HG03045 (cell line): ENCODE measurements around the gene MIDN.
"Not testable (repeated sequence)": the region's sequence is repeated elsewhere in the genome, so short reads cannot be mapped to it uniquely, and the experiment has no call there.

ENCODE experiments used
- ATAC-seq: cut with Tn5 transposase; IDR thresholded peaks from one replicate; pipeline ENCODE4 v1.9.1; 2021; ENCODE audit warnings: mild to moderate bottlenecking, moderate library complexity; ENCODE audit not compliant: unreplicated experiment

MIDN gene

DNA sequence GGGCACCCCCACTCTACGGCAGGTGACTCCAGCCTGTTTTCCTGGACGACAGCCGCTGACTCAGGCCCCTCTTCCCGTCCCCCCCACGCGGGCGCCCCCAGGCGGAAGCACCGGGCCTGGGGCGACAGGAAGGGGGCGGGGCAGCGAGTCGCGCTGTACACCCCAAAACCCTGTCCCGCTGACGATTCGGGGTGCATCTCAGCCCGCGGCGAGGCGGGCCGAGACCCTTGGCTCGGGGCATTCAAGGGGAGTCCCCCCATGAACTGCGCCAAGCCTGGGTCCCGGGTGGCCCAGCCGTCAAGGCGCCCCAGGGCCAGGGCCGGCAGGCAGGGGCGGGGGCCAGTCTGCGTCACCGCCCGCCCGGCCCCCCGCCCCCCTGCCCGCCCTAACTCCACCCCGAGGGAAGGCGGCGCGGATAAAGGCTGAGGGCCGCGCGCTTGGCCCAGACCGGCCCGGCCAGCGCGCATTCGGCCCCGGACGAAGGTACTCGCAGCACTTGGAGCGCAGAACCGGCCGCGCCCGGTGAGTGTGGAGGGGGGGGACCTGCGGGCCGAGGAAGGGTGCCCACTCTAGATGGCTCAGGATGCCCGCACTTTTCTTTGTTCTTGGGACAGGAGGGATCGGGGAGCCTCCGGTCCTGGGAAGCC is at the start of gene MIDN:
Gene MIDN (plus strand): TSS at position 445 of the 647 bp plus-strand sequence. CDS start 1,714 bp downstream, outside the sequence.
- peak; percentile 13 for ATAC-seq

DNA sequence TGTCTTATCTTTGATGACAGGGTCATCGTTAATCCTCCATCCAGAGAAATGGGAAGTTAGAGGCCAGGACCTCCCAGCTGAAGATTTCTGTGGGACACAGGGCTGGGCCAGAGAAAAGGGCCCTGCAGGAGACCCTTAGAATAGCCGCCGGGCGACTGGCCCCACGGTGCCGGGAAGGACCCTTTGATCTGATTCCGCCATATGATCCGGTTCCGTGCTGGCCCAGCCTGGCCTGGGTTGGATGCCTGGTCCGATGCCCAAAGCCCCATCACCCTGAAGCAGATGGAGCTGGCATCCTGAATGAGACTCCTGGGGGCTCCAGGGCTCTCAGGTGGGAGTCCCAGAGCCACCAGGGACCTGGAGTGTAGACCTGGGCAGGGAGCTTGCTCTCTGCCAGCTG is 48.9 kb upstream of the MIDN start:
- no peak for ATAC-seq

DNA sequence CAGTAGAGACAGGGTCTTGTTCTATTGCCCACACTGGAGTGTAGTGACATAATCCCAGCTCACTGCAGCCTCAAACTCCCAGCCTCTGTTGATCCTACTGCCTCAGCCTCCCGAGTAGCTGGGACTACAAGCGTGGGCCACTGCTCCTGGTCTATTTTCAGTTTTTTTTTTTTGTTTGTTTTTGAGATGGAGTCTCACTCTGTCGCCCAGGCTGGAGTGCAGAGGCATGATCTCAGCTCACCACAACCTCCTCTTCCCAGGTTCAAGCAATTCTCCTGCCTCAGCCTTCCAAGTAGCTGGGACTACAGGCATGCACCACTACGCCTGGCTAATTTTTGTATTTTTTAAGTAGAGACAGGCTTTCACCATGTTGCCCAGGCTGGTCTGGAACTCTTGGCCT is 47.8 kb upstream of the MIDN start:
- not testable (repeated sequence) for ATAC-seq

DNA sequence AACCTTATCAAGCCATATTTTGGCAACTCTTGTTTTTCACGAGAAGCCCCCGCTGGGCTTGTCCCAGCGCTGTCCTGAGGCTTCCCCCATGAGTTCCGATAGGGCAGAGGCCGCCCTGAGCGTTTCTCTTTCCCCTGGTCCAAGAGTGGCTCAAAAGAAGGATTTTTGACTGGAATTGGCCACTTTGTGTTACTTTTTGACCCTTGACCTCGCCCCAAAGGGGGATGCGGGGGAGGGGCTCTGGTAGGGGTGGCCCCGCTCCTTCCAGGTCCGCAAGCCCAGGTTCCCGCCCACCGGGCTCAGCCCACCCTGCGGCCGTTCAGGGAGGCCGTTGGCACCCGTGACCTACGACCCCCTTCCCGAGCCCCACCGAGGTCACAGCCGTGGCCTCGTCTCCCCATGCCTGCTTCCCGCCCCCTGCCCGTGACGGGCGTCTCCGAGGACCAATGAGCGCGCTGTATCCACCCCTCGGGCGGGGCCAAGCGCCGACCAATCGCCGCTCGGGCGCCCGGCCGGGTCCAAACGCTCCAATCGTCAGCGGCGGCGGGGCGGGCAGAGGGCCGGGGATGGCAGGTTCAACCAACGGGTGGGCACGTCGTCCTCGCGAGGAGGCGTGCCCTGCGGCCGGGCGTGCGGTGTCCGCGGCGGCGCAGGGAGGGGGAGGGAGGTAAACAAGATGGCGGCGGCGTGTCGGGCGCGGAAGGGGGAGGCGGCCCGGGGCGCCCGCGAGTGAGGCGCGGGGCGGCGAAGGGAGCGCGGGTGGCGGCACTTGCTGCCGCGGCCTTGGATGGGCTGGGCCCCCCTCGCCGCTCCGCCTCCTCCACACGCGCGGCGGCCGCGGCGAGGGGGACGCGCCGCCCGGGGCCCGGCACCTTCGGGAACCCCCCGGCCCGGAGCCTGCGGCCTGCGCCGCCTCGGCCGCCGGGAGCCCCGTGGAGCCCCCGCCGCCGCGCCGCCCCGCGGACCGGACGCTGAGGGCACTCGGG is 43.0 kb upstream of the MIDN start, which contains the start of gene STK11:
Gene STK11 (plus strand): TSS at position 665 of the 986 bp plus-strand sequence. CDS start 1,136 bp downstream, outside the sequence.
- ATAC-seq, result peak; percentile 88

DNA sequence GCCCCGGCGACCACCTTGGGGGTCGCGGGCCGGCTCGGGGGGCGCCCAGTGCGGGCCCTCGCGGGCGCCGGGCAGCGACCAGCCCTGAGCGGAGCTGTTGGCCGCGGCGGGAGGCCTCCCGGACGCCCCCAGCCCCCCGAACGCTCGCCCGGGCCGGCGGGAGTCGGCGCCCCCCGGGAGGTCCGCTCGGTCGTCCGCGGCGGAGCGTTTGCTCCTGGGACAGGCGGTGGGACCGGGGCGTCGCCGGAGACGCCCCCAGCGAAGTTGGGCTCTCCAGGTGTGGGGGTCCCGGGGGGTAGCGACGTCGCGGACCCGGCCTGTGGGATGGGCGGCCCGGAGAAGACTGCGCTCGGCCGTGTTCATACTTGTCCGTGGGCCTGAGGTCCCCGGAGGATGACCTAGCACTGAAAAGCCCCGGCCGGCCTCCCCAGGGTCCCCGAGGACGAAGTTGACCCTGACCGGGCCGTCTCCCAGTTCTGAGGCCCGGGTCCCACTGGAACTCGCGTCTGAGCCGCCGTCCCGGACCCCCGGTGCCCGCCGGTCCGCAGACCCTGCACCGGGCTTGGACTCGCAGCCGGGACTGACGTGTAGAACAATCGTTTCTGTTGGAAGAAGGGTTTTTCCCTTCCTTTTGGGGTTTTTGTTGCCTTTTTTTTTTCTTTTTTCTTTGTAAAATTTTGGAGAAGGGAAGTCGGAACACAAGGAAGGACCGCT is 42.1 kb upstream of the MIDN start:
- ATAC-seq, result no peak

DNA sequence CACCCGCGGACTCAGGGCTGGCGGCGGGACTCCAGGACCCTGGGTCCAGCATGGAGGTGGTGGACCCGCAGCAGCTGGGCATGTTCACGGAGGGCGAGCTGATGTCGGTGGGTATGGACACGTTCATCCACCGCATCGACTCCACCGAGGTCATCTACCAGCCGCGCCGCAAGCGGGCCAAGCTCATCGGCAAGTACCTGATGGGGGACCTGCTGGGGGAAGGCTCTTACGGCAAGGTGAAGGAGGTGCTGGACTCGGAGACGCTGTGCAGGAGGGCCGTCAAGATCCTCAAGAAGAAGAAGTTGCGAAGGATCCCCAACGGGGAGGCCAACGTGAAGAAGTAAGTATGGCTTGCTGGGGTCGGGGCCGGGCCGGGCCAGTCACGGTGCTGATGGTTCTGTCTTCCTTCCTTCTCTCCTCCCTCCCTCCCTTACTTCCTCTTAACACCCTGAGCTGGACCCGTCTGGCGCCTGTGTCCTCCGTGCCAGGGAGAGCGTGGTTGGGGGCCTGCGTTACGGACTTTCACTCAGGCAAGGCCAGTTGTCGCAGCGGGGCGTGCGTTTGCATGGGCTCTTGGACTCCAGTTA is 41.4 kb upstream of the MIDN start:
- ATAC-seq, result no peak

DNA sequence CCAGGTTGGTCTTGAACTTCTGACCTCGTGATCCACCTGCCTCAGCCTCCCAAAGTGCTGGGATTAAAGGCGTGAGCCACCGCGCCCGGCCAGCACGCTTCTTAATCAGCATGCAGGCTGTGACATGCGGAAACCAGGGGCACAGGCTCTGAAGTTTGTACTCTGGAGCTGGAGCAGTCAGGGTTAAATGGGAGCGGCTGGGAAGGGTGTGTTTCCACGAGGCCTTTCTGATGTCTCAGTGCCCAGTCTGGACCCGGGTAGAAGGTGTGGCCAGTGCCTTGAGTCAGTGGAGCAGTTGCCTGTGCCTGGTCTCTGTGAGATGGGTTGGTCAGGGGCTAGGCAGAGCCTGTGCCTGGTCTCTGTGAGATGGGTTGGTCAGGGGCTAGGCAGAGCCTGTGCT is 39.6 kb upstream of the MIDN start:
- ATAC-seq, result not testable (repeated sequence)

DNA sequence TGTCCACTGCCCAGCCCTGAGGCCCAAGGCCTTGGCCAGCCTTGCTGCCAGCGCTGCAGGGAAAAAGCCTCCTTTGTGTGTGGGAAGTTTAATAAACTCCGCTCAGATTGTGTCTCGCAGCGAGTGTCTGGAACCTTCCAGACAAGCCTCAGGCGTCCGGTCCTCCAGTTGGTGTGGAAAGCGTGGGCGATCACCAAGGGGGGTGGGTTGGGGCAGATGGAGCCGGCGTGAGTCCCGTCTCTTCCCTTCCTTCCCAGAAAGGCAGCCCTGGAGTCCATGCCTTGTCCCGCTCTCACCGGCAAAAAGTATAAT is 38.2 kb upstream of the MIDN start:
- no peak for ATAC-seq

DNA sequence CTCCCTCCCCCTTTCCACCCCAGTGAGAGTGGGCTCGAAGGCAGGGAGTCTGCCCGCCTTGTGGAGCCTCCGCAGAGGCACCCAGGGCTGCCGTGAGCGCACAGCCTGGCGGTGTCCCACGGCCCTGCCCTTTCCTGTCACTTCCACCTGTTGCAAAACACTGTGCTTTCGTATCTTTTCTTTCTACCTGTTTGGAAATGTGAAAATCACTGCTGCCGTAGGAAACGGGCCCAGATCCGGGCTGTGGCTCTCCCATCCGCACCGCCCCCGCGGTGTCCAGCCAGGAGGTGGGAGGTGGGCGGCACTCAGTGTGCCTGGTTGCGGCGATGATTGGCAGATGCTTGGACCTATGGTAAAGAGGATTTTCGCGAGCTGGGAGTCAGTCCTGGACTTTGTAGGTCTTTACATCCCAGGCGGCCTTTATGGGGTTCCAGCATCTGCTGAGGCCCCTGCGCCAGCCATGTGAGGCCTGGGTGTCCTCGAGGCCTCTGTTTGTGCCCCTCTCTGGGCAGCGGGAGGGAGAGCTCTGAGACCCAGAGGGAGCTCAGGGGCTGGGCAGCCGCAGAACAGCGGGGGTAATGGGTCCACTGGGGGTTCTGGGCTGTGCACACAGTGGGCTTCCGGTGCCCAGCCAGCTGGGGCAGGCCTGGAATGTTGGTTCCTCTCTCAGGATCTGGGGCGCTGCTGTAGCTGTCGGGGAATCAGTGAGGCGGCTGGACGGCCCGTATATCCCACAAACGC is 36.7 kb upstream of the MIDN start:
- ATAC-seq, result no peak

DNA sequence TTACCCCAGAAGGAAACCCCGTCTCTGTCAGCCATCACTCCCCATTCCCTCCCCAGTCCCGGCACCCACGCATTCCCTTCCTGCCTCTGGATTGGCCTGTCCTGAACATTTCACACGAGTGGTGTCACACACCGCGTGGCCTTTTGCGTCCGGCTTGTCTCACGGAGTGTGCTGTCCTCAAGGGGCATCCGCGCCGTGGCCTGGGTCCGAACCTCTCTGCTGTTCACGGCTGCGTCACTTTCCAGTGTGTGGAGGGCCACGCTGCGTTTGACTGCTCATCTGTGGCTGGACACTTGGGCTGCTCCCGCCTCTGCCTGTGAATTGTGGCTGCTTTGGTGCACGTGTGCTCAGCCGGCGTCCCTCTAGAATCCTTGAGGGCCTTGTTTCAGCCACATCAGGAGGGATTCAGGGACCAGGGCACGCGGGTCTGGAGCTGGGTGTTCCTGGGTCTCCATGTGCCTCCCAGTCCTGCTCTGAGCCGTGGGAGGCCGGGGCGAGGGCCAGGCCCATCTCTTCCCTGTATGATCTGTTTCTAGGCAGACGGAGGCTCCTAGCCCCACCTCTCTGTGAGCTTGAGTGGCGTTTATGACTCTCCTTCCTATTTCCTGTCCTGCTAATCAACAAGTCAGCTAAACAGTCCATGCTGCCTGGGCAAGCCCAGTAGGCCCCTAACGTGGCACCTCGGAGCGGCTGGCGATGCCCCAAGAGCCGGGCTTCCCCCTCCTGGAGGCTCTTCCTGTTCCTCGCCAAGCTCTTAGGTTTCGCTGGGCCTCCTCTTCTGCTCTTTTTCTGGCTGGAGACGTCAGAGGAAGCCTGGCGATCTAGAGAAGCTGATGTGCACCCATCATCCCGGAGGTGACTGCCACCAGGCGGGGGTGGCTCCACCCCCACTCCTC is 34.7 kb upstream of the MIDN start:
- ATAC-seq, result no peak

DNA sequence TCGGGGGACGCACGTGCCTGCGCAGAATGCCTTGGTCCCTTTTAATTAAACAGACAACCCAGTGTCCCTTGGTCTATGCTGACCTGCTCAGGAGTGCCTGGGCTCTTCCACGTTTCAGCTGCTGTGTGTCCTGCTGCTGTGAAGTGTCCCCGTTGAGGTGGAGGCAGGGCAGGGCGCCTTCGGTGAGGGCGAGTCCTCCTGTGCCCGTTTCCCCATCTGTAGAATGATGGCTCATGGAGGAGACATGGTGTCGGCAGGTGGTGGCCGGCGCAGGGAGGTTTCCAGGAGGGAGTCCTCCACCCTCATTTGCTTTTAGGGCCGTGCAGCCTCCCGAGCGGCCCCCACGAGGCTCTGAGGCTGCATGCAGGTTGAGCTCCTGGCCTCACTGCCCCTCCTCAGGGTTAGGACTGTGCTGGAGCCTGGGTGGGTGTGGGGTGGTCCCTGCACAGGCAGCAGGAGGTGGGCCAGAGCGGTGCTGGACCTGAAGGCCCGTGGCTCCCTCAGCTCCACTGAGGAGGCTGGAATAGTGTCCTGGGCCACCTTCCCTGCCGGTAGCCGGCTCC is 34.0 kb upstream of the MIDN start:
- no peak for ATAC-seq

DNA sequence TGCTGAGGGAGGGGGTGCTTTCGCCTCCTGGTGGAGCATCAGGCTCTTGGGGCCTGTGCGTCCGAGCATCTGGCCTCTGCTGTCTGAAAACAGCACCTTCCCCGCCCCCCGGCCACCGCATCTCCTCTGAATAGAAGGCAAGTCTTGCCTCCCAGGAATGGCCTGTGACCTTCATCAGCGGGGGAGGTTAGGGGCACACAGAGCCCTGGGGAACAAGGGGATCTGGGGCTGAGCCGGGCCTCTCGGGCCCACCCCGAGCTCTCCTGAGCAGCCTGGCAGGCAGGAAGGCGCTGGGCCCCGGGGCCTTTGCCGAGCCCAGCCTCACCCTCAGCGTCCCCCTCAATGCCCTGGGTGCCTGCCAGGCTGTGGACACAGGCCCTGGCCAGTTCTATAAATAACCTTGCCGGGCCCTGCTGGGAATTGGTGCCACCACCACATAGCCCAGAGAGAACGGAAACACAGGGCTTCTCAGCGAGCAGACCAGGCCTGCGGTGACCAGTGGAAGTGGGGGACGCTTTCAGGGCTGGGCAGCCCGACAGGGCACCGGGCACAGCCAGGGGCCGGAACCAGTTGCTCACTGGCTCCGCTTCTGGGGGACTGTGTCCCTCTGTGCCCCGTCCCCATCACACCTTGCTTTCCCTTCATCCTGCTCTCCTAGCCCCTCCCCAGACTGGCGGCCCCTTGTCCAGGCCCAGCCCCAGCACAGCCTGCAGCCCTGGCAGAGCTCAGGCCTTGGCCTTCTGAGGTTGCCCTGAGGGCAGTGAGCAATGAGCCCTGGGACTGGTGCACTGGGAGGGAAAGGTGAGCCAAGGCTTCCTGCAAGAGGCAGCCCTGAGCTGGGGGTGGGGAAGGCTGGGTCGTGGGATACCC is 33.3 kb upstream of the MIDN start:
- ATAC-seq, result no peak

DNA sequence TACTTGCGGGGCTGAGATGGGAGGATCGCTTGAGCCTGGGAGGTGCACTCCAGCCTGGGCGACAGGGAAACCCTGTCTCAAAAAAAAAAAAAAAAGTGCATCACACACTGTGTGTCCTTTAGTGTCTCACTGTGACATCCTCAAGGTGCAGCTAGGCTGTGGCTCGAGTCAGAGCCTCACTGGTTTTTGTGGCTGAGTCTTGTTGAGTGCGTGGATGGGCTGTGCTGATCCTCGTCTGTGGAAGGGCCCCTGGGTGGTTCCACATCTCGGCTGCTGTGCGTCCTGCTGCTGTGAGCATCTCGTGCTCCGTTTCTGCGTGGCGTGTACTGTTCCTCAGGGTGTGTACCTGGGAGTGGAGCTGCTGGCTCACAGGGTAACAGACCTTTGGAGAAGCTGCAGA is 31.6 kb upstream of the MIDN start:
- no peak for ATAC-seq

DNA sequence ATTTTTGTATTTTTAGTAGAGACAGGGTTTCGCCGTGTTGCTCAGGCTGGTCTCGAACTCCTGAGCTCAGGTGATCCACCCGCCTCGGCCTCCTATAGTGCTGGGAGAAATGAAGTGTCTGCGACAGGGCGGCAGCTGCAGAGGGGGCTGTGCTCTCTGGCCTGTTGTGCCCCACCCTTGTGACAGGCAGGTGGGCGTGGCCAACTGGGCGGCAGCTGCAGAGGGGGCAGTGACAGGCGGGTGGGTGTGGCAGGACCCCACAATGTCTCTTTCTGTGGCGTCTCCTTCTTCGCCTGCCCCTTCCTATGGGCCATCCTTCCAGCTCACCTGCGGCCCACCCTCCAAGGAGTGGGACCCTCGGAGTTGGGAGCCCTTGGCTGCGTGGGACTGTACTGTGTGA is 31.0 kb upstream of the MIDN start:
- no peak for ATAC-seq

DNA sequence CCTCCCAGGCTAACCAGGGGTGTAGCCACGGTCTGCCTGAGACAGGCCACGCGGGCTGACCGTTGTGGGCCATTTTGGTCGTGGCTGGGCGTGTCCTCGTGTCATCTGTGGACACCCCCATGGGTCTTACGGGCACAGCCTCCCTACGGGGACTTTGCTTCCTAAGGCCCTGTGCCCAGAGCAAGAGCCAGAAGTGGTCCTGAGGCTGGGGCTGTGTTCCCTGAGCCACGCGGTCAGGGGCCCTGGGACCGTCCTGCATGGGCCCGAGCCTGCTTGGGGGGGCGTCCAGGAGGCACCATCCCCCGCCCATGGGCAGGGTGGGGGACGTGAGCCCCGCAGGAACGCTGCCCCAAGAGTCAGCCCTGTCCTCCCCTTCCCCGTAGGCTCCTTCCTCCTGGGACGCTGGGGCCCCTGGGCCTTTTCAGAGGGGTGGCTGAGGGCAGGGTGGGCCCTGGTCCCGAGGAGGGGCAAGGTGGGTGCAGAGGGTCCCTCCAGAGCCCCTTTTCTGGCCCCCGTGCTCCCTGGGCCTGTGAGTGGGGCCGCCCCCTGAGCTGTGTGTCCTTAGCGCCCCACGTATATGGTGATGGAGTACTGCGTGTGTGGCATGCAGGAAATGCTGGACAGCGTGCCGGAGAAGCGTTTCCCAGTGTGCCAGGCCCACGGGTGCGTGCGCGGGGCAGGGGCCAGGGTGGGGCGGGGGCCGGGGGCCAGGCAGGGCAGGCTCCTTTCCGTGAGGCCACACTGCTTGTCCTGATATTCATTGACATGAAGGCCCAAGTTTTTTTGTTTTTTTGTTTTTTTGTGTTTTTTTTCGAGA is 29.4 kb upstream of the MIDN start:
- no peak for ATAC-seq

DNA sequence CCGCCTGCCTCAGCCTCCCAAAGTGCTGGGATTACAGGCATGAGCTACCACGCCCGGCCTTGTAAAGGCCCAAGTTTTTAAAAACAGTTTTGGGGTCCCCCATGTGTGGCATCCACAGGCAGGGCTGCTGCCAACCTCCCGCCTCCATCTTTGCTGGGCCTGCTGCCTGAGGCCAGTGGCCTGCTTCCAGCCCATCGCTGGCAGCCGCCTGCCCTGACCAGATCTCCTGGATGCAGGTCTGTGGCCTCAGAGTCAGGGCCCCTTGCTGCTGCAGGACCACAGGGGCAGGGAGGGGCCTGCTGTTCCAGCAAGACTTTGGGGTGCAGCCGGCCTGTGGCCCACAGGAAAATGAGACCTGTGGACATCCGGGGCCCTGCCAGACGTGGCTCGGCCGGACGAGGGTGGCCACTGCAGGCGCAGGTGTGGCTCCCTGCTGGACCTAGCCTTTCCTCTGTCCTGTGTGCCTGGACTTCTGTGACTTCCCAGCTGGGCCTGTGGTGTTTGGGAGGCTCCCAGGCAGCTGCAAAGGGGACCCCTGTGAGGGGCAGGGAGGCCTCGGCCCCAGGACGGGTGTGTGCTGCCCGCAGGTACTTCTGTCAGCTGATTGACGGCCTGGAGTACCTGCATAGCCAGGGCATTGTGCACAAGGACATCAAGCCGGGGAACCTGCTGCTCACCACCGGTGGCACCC is 28.5 kb upstream of the MIDN start:
- ATAC-seq, result no peak

DNA sequence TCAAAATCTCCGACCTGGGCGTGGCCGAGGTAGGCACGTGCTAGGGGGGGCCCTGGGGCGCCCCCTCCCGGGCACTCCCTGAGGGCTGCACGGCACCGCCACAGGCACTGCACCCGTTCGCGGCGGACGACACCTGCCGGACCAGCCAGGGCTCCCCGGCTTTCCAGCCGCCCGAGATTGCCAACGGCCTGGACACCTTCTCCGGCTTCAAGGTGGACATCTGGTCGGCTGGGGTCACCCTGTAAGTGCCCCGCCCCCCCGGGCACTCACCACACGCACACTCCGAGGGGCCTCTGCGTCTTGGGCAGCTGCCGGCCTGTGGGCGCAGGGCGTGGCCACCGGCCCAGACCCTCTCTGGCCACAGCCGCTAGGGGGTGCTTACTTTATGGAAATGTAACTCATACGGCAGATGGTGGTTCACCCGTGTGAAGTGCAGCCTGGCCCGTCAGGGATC is 27.9 kb upstream of the MIDN start:
- ATAC-seq, result no peak
